GM19035 (cell line): ENCODE data around the gene RAPGEF4.

Experiments
- ATAC-seq: cut with Tn5 transposase; IDR thresholded peaks from one replicate; pipeline ENCODE4 v1.9.1; 2021; ENCODE audit not compliant: unreplicated experiment

RAPGEF4 gene

DNA sequence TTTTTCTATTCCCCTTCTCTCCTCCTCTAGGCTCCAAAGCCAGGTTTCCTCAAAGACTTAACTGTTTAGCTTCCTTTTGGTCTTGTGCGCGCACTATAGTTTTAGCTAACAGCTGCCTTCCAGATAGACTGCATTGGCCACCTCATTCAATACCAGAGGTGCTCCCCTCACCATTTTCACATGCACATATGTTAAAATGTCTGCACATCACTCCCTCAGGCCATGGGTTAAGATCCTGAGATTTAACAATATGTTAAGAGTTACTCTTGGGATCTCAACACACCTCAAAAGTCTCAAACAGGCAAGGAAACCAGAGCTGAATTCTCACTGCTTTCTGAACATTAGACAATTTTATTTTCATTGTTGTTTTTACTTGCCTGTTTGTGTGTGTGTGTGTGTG lies 259.2 kb downstream of the RAPGEF4 start:
- no peak for ATAC-seq

DNA sequence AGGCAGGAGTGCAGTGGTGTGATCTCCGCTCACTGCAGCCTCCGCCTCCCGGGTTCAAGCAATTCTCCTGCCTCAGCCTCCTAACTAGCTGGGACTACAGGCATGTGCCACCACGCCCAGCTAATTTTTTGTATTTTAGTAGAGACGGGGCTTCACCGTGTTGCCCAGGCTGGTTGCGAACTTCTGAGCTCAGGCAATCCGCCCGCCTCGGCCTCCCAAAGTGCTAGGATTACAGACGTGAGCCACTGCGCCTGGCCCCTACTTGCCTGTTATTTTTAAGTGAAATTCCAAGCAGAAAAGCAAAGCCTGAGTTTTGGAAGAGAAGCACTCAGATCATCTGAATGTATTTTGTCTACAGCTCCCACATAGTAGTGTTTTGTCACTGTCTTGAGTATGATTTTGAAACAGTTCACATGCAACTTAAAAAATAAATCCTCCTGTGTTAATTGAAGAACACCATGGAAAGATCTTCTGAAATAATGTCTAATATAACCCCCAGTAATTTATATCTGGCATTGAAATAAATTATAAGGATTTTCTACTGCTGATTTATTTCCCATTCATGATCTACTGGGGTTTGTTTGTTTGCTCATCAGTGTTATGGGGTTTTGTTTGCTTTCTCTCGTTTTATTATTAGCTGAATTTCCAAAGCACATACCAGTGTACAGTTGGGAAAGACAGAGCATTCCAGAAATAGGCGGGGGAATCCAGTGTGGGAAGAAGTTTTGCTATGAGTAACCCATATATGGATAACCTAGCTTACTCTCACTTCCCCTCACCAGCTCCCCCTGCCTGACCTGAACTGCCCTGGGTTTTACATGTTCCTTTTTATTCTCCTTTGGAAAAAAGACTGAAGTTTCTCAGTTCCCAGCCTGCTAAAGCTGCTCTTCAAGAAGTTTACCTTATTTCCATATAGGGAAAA lies 259.9 kb downstream of the RAPGEF4 start:
- ATAC-seq: no peak

DNA sequence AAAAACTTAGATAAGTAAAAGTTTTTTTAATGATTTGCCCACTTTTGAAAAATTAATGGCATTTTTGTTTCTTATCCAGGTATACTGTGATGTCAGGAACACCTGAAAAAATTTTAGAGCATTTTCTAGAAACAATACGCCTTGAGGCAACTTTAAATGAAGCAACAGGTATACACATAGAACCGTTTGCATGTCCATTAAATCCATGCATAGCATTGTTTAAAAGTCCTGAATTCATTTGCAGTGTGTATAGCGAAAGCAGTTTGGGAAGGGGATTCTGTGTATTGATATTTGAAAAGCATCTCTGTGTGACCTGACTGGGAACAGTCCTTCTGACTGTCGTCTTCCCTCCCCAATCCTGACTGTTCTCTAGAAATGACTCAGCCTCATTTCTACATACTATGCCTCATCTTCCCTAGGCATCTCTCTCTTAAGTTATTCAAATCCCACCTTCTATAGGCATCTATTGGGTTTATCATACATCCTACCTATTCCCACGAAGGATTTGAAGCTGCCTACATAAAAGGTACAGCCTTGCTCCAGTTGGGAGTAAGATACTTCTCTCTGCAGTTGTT lies 260.8 kb downstream of the RAPGEF4 start:
- ATAC-seq: no peak

DNA sequence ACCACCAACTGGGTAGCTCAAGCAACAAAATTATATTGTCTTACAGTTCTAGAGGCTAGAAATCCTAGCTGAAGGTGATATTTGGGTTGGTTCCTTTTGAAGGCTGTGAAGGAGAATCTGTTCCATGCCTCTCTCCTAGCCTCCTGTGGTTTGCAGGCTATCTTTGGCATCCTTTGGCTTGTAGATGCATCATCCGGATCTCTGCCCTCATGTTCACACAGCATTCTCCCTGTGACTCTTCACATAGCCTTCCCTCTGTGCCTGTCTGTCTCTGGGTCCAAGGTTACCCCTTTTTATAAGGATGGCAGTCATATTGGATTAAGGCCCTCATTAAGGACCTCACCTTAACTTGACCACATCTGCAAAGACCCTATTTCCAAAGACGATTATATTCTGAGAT lies 261.4 kb downstream of the RAPGEF4 start:
- ATAC-seq: no peak

DNA sequence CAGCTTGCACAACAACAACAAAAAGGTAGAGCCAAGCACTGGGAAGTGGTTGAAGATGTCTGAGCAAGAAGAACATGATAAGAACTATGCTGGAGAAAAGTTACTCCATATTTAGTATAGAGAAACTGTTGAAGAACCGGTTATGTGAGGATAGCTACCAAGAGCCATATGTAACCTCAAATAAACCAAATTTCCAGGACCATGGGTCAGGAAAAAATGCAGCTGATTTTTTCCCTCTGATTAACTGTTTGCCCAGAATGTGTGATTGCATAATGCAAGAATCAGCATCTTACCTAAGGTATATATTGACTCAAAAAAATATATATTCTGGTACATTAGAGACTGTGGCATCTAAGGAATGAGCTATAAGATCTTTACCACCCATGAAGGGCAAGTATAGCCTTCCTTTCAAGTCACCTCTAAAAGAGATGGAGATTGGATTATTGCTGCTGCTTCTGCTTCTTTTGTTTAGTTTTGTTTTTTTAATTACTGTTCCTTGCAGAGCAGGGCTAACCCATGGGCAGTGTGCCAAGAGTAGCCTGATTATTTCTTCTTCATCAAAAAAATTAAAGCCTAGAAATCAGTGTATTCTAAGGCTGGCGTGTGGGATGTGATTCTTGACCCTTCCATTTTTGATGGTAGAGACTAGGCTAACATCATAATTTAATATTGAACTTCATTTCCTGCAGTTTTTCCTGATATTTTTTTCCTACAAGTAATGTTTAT lies 263.1 kb downstream of the RAPGEF4 start:
- no peak for ATAC-seq

DNA sequence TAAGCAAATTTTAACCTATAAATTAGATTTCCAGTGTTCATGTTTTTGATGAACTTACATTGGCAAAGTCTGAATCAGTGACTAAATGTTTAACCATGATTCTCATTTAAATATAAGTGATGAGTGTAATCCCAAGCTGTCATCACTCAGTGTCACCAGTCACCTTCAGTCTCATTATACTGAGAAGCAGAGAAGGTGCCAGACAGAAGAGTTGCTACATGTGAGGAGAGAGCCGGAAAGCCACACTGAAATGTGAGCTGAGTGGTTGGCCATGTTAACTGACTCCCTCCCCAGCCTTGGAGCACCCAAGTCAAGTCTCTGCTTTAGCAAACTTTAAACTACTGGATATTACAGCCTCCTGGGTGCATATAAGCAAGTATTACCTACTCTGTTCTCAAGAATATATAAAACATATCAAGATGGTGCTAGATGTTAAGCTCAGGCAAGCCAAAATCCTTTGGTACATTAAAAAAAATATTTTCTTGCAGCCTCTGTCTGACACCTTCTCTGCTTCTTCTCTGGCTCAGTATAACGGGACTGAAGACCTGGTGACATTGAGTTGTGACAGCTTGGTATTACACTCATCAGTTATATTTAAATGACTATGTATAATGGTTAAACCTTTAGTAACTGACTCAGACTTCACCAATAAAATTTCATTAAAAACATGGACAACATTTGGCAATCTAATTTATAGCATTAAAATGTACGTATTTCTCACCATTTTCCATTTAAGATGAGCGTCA lies 264.2 kb downstream of the RAPGEF4 start:
- ATAC-seq: no peak

DNA sequence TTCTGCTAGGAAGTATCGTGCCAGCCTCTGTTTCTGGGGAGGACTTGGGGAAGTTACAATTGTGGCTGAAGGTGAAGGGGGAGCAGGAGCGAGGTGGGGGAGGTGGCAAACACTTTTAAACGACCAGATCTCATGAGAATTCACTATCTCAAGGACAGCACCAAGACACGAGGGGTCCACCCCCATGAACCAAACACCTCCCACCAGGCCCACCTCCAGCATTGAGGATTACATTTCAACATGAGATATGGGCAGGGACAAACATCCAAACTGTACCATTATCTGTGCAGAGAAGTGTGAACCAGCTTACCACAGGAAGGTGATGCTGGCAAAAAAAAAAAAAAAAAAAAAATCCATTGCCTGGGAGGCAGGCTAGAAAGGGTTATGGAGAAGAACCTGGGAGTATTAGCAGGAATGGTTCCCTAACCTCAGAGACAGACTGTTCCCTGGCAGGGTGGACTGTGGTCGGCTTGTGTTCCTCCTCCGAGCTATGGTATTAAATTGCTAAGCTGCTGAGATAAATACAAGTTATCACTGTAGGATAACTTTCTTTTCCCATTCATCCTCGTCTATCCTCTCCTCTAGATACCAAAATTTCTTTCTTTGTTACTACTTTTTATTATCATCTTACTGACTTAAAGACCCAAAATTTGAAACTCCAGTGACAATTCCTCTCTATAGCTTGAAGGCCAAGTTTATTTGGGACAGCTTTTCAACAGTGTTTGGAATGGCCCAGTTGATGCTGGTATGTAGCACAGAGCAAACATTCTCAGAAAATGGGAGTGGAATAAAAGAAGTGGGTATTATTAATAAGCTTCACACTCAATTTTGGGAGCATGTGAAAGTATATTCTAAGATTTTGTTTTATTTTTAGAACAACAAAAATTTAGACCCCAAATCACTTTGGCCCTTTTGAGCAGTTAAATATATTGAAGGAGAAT lies 266.3 kb downstream of the RAPGEF4 start:
- ATAC-seq: no peak

DNA sequence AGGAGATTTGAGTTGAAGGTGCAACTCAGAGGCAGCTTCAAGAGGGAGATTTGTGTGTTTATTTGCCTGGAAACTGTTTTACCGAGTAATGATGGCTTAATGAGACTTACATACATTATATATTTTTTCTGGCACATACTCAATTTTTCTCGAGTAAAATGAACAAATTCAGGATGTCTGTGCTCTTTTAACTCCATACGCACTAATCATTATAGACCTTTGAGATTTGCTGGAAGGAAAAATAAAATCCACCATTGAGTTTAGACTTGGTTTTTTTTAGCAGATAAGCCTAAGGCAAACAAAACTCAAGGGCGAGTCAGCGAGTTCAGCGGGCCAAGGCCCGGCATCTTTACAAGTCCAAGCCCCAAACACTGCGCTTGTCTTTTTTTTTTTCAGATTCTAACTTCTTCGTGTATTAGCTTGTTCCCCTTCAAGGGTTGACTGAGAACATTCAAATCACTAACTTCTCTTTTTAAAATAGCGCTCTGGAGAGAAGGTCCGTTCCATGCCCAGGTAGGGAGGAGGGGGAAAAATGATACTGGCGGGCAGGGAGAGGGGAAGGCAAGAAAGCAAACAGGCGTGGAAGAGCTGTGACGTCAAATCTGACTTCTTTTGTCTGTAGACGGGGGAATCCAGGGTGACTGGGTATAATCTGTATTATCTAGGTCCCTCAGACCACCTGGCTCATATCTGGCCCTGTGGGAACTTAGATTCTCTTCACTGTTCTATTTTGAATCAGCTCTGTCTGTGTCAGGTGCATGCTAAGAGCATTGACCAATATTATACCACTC lies 267.3 kb downstream of the RAPGEF4 start:
- no peak for ATAC-seq

DNA sequence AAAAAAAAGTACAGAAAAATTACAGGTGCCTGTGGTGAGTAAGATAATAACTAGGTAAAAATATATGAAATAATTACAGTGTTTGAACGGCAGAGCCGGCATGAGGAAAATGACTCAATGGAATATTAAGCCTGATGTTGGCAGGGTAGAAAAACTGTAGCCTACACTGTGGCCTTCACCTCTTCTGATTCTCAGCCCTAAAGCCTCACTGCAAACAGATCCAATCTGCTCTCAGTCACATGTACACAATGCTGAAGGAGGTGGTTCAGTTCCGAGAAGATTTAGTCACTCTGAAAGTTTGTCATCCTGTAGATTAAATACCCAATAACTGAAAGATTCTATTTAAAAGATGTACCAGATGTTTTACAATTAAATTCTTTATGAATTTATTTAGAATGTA lies 273.1 kb downstream of the RAPGEF4 start:
- ATAC-seq: no peak

DNA sequence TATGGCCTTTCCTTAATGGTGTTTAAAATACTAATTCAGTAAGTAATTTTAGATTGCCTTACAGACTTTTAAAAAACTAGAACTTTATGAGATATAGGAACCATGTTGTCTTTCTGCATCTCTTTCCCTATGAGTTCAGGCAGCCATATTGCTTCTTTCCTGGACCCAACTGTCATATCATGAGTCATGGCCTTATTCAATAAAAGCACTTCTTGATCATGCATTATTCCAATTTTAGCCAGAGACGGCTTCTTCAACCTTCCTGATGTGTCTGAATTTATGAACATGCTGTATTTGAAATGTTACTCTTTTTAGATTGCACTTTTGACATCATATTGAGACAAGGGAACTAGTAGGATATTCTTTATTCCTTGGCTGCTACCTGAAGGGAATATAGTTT lies 274.6 kb downstream of the RAPGEF4 start:
- no peak for ATAC-seq

DNA sequence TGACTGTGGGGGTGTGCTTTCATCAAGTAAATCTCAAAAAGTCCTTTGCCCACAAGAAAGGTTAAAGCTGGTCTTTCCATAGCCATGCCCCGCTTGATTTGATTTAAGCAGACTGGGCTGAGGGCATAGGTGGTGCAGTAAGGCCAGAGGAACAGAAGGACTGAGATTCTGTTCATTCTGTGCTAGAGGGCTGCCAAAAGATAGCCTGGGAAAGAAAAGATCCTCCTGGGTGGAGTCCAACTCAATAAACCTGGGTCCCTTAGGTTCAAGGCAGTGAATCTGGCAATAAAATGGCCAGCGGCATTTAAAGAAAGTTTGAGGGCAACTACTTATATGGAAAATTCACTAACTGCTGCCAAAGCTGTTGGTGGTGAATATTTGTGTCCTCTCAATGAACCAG lies 280.8 kb downstream of the RAPGEF4 start:
- no peak for ATAC-seq

DNA sequence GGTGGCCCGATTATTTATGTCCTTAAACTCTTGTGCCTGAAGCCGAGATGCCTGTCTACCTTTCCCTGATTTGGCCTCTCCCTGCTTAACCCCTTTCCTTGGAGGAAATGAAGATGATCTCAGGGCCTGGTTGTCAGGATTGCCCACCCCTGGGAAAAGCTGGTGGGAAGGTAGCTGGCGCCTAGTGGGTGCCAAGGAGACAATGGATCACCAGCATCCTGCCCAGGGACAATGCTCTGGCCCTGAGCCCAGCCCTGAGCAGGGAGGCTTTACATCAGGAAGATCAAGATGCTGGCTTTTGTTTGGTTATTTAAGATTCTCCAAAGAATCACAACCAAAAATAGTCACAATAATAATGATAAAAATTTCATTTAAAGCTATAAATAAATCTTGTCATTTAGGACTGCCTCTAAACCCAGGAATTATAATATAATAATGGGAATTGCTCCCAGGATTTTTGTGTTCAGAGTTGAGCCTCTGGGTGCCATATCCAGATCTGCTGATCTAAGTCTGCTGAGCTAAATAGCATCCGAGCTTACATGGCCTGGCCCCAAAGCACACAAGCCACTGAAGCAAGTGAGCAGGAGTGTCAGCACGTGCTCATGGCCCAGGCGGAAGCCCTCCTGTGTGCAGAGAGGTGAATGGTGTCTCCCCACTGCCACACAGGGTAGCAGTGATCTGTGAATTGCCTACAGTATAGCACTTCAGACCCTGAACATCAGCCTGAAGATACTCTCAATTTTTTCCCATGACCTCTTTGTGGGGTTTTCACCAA lies 282.2 kb downstream of the RAPGEF4 start:
- no peak for ATAC-seq

DNA sequence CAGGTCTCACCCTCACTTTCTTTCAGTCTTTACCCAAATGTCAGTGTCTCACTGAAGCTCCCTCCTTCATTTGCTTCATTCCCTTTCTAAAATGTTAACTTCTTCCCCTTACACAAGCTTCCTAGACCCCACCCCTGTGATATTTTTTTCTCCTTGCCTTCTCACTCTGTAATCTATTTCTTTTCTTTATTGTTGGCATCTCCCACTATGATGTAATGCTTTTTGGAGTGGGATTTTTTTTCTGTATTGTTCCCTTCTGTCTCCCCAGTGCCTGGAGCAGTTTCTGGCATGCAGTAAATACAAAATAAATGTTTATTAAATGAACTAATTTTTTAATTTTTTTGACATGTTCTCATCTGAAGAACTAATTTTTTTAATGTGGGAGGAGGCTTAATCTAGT lies 284.1 kb downstream of the RAPGEF4 start:
- ATAC-seq: no peak

DNA sequence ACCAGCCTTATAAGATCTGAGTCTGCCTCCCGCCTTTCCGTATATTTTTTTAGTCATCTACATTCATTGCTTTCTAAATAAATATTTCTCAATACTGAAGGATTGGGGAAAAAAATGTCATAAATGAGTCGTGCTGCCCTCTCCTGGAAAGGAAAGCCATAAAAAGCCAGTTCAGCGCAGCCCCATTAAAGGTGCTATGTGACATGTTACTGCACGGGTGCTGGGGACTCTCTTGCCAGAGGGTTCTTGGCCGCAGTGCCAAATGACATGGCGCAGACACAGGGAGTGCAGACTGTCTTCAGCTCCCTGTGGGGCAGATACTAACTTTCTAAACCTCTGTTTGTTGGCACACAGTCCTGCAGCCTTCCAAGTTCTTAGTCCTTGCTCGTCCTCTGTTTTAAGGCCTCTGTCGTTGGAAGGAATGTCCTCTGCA lies 286.3 kb downstream of the RAPGEF4 start:
- ATAC-seq: no peak

DNA sequence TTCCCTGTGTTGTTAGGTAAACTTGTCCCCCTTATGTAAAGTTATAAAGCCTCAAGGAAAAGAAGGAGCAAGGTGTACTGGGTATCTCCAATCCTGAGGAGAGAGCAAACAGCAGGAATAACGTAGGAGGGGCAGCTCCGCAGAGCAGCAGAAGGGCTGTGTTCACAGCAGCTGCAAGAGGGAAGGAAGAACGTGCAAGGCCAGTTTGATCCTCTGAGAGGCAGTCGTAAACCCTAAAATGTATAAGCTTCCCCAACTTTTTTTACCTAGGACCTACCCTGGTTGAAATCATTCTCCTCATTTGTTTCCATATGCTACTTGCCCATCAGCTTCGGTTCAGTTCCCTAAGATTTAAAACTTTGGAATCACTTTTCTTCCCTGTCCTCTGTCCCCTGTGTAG lies 288.1 kb downstream of the RAPGEF4 start:
- ATAC-seq: no peak

DNA sequence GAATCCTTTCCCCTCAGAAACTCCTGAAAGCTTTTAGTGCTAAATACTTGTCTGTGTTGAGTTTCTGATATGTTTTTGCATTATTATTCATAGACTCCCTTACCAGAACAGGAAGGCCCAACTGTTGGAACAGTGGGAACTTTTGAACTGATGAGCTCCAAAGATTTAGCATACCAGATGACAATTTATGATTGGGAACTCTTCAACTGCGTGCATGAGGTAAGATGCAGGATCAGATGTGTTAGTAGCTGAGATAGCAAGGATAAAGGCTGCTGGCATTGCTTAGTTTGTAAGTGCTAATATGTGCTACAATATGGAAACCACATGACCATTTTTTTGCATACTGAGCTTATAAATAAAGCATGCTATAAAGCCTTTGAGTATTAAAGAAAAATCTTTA lies 290.8 kb downstream of the RAPGEF4 start:
- ATAC-seq: no peak

DNA sequence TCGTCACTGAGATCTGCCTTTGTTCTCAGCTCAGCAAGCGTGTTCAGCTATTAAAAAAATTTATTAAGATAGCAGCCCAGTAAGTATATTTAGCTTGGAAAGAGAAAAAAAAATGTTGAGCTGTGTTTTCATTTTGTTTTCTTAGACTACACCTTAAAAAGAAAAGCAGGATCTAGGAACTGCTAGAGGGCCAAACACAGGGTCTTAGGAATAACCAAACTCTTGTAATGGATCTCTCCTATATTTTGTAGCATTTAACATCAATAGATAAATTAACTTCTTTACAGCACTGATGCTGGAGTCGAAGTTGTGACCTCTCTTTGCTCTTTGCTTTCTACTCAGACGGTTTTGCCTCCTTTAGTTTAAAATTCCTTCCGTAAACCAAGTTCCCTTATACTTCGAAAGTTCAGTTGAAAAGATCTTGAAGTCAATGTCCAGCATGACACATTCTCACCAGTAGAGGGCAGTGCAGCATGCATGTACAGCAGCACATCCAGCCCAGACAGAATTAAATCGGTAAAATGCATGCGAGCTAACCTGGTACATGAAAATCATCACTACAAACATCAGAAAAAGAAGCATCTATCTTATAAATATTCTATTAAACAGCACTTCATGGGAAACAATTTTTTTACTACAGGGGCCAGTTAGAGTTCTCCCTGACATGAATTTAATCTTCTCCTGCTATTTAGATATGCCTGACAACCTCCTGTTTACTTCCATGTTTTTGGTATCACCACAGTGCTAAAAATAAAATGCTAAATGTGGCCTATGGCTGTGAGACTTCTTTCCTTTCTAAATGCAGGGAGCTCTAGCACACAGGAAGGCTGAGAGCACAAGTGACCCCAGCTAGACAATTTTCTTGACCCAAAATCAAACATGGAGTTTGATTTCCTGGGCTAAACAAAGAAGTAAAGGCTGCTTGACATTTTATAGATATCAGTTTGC lies 291.8 kb downstream of the RAPGEF4 start:
- ATAC-seq: no peak
